ENCODE measurements around the gene TAF8.
"Not testable (repeated sequence)": the region's sequence is repeated elsewhere in the genome, so short reads cannot be mapped to it uniquely, and the experiment has no call there.

Gene TAF8

GRCh38 chr6:42029062-42029685 is 21.1 kb upstream of the TAF8 start:
- no peak for DNase-seq

- no peak for DNase-seq
Measured at GRCh38 chr6:42029881-42030280, 20.4 kb upstream of the TAF8 start.

- peak; percentile 68 to 76 for DNase-seq
Measured at GRCh38 chr6:42030585-42031506, 19.5 kb upstream of the TAF8 start.

- DNase-seq = no peak
Measured at GRCh38 chr6:42032366-42032765, 18.0 kb upstream of the TAF8 start.

GRCh38 chr6:42037669-42038068 is 12.7 kb upstream of the TAF8 start:
- DNase-seq = not testable (repeated sequence)

- no peak for DNase-seq
Measured at GRCh38 chr6:42038163-42038562, 12.2 kb upstream of the TAF8 start.

- no peak for DNase-seq
Measured at GRCh38 chr6:42038811-42039408, 11.4 kb upstream of the TAF8 start.

GRCh38 chr6:42040856-42041480 is 9.4 kb upstream of the TAF8 start:
- no peak for DNase-seq

- no peak for DNase-seq
Measured at GRCh38 chr6:42041481-42042053, 8.8 kb upstream of the TAF8 start.

GRCh38 chr6:42042108-42042507 is 8.2 kb upstream of the TAF8 start:
- no peak for DNase-seq

GRCh38 chr6:42043787-42044475 is 6.4 kb upstream of the TAF8 start:
- DNase-seq = peak; percentile 59 to 67

GRCh38 chr6:42045538-42046460 is 4.5 kb upstream of the TAF8 start:
- no peak for DNase-seq

GRCh38 chr6:42046464-42047212 is 3.7 kb upstream of the TAF8 start:
- no peak for DNase-seq

- no peak for DNase-seq
Measured at GRCh38 chr6:42047213-42047590, 3.1 kb upstream of the TAF8 start.

- DNase-seq = no peak
Measured at GRCh38 chr6:42047790-42048405, 2.4 kb upstream of the TAF8 start.

GRCh38 chr6:42049116-42049809 is 1.1 kb upstream of the TAF8 start:
- DNase-seq = no peak

GRCh38 chr6:42049948-42050296 is 402 bp upstream of the TAF8 start:
- DNase-seq = peak; percentile 12 to 51

GRCh38 chr6:42051268-42051653 is 937 bp downstream of the TAF8 start:
- no peak for DNase-seq

GRCh38 chr6:42053601-42054000 is 3.3 kb downstream of the TAF8 start:
- DNase-seq = no peak

- DNase-seq = no peak
Measured at GRCh38 chr6:42059743-42060142, 9.4 kb downstream of the TAF8 start.

Measured in SHP77 (cell line).